ENCODE data around the gene PDE4D.

GRCh38 chr5:59089767-59090166 is 803.8 kb downstream of the PDE4D start:
- TF ChIP-seq POLR2AphosphoS5 (IDR thresholded peaks at IDR 0.05; ENCODE audit: low read depth, low read length) = no peak
- no peak for TF ChIP-seq POLR2A (IDR thresholded peaks at IDR 0.05; ENCODE audit: low read depth, low read length)
